ENCODE measurements around the gene C2CD2. TPM values are rescaled to one million over a fixed set of nuclear protein-coding genes. Genes with fewer than 3 reads are reported as not detected.

Gene C2CD2
- total RNA-seq, 1 experiment from 2014 or later: 12.6 TPM

GRCh38 chr21:41863439-41863740 lies 90.4 kb downstream of the C2CD2 start:
- CTCF ChIA-PET: interaction anchor here (0.6 kb wide), 1 partner anchor 262 kb away, joined by 3 read pairs; no protein-coding TSS in a partner anchor
- H3K4me3 Mint-ChIP-seq (ENCODE audit: unreplicated experiment): no peak overlapping the region

GRCh38 chr21:41861987-41862386 lies 91.8 kb downstream of the C2CD2 start:
- no peak overlapping the region for H3K4me3 Mint-ChIP-seq (ENCODE audit: unreplicated experiment)
- H3K9me3 ChIP-seq: no peaks in the 10 kb centered on the region
- POLR2A ChIA-PET: no interaction called here

More at GRCh38 chr21:41863439-41863740, 90.4 kb downstream of the C2CD2 start:
- H3K27ac Mint-ChIP-seq (ENCODE audit: unreplicated experiment): no peak overlapping the region
- H3K9me3 Mint-ChIP-seq (ENCODE audit: unreplicated experiment): no peaks in the 10 kb centered on the region
- H3K4me1 Mint-ChIP-seq (ENCODE audit: low read depth, unreplicated experiment): no peaks in the 10 kb centered on the region
- intact Hi-C loops (cut with micrococcal nuclease; ENCODE audit: unreplicated experiment): no loop called here
- Histone ChIP-seq H3K4me3 (ENCODE audit: low read depth, low read length) (no peak overlapping the region), H3K4me1 (peaks cover 12% of the 10 kb centered on the region), H3K9me3 (no peaks in the 10 kb centered on the region), H3K36me3 (ENCODE audit: control insufficient read depth, insufficient read depth, low read length) (no peaks in the 10 kb centered on the region), H3K27me3 (replicated peaks; ENCODE audit: control insufficient read depth, insufficient read depth, low read length) (no peaks in the 10 kb centered on the region)
- no peak for TF ChIP-seq CTCF (IDR thresholded peaks at IDR 0.05; ENCODE audit: insufficient read depth in 1 of 2, low read depth in 1 of 2, low read length in 1 of 2, severe bottlenecking in 1 of 2, unreplicated experiment in 1 of 2)
- DNase-seq: no peak
- BruUV-seq (replicated peaks): no TSS peak
- POLR2A ChIA-PET: no interaction called here
- H3K27me3 Mint-ChIP-seq (ENCODE audit: insufficient read depth, unreplicated experiment): no peaks in the 10 kb centered on the region
- no peaks in the 10 kb centered on the region for H3K36me3 Mint-ChIP-seq (ENCODE audit: insufficient read depth, unreplicated experiment)

GRCh38 chr21:41861255-41861654 lies 92.6 kb downstream of the C2CD2 start:
- no peaks in the 10 kb centered on the region for H3K9me3 Mint-ChIP-seq (ENCODE audit: unreplicated experiment)
- H3K4me3 Mint-ChIP-seq (ENCODE audit: unreplicated experiment): no peak overlapping the region
- H3K4me3 ChIP-seq (ENCODE audit: low read depth, low read length): no peak overlapping the region
- H3K4me1 ChIP-seq: peaks cover 5% of the 10 kb centered on the region
- no peaks in the 10 kb centered on the region for H3K4me1 Mint-ChIP-seq (ENCODE audit: low read depth, unreplicated experiment)
- no peak overlapping the region for H3K27ac Mint-ChIP-seq (ENCODE audit: unreplicated experiment)
- H3K36me3 ChIP-seq (ENCODE audit: control insufficient read depth, insufficient read depth, low read length): no peaks in the 10 kb centered on the region; the same call in 1 of the 2 replicates
- no peak for TF ChIP-seq CTCF (IDR thresholded peaks at IDR 0.05; ENCODE audit: insufficient read depth in 1 of 2, low read depth in 1 of 2, low read length in 1 of 2, severe bottlenecking in 1 of 2, unreplicated experiment in 1 of 2)
- H3K27me3 Mint-ChIP-seq (ENCODE audit: insufficient read depth, unreplicated experiment): no peaks in the 10 kb centered on the region
- no peak for DNase-seq
- no peaks in the 10 kb centered on the region for H3K9me3 ChIP-seq
- H3K36me3 Mint-ChIP-seq (ENCODE audit: insufficient read depth, unreplicated experiment): no peaks in the 10 kb centered on the region
- intact Hi-C loops (cut with micrococcal nuclease; ENCODE audit: unreplicated experiment): no loop called here
- ChIA-PET POLR2A (no interaction called here), CTCF (no interaction called here)
- no peaks in the 10 kb centered on the region for H3K27me3 ChIP-seq (replicated peaks; ENCODE audit: control insufficient read depth, insufficient read depth, low read length)
- BruUV-seq (replicated peaks): no TSS peak

More at GRCh38 chr21:41861987-41862386, 91.8 kb downstream of the C2CD2 start:
- no peaks in the 10 kb centered on the region for H3K9me3 Mint-ChIP-seq (ENCODE audit: unreplicated experiment)
- H3K36me3 Mint-ChIP-seq (ENCODE audit: insufficient read depth, unreplicated experiment): no peaks in the 10 kb centered on the region
- no peaks in the 10 kb centered on the region for H3K27me3 Mint-ChIP-seq (ENCODE audit: insufficient read depth, unreplicated experiment)
- CTCF ChIA-PET: no interaction called here
- no peaks in the 10 kb centered on the region for H3K4me1 Mint-ChIP-seq (ENCODE audit: low read depth, unreplicated experiment)
- H3K4me1 ChIP-seq: peaks cover 12% of the 10 kb centered on the region
- no peak overlapping the region for H3K4me3 ChIP-seq (ENCODE audit: low read depth, low read length)
- no peak for DNase-seq
- no peak for TF ChIP-seq CTCF (IDR thresholded peaks at IDR 0.05; ENCODE audit: insufficient read depth in 1 of 2, low read depth in 1 of 2, low read length in 1 of 2, severe bottlenecking in 1 of 2, unreplicated experiment in 1 of 2)
- no peaks in the 10 kb centered on the region; the same call in 1 of the 2 replicates for H3K36me3 ChIP-seq (ENCODE audit: control insufficient read depth, insufficient read depth, low read length)
- BruUV-seq (replicated peaks): no TSS peak
- no peaks in the 10 kb centered on the region for H3K27me3 ChIP-seq (replicated peaks; ENCODE audit: control insufficient read depth, insufficient read depth, low read length)
- H3K27ac Mint-ChIP-seq (ENCODE audit: unreplicated experiment): no peak overlapping the region
- intact Hi-C loops (cut with micrococcal nuclease; ENCODE audit: unreplicated experiment): no loop called here

All from Caco-2 (cell line).